22Rv1 (cell line): ENCODE results near the gene TMEM31.

Experiments
- ZFX ChIP-seq: fragments of 450-650 bp; IDR thresholded peaks from 2 replicates; pipeline ENCODE4 v1.6.1; 2017; ENCODE audit warnings: antibody characterized with exemption, borderline replicate concordance
- TF ChIP-seq, protein P1 (sequence below): fragments of 450-650 bp; IDR thresholded peaks from 2 replicates; pipeline ENCODE4 v1.5.1; 2017; ENCODE audit warnings: mild to moderate bottlenecking

DNA sequence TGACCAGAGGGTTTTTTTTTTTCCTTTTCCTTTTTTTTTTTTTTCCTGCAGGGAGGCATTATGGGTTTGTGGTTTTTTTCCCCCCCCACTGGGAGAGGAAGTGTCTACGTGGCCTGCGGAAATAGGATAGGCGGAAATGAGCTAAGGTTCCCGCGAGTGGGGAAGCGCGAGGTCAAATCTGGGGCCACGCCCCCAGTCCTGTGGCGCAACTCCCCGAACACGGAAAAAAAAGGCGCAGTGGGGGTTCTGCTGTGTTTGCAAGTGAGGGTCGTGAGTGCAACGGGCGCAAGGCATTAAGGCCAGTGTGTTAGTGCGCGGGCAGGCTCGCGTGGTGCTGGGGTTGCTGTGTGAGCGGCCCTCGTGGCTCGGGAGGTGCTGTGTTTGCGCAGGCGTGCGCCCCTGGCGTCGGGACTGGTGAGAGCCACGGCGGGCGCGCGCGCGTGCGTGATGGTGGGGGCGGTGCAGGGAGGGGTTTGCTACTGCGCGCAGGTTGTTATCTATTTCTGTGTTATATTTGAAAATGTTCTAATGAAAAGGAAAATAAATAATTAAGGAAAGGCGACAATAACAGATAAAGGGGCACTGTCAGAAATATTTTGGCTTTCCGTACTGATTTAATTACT is 23.5 kb upstream of the TMEM31 start:
- no peak for TF ChIP-seq ZFX
- TF ChIP-seq, protein P1, sequence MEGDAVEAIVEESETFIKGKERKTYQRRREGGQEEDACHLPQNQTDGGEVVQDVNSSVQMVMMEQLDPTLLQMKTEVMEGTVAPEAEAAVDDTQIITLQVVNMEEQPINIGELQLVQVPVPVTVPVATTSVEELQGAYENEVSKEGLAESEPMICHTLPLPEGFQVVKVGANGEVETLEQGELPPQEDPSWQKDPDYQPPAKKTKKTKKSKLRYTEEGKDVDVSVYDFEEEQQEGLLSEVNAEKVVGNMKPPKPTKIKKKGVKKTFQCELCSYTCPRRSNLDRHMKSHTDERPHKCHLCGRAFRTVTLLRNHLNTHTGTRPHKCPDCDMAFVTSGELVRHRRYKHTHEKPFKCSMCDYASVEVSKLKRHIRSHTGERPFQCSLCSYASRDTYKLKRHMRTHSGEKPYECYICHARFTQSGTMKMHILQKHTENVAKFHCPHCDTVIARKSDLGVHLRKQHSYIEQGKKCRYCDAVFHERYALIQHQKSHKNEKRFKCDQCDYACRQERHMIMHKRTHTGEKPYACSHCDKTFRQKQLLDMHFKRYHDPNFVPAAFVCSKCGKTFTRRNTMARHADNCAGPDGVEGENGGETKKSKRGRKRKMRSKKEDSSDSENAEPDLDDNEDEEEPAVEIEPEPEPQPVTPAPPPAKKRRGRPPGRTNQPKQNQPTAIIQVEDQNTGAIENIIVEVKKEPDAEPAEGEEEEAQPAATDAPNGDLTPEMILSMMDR = no peak; the same call in 1 of the 2 replicates
